PC-9 (cell line): Measurements from ENCODE around the gene MGAT3. TPM values are rescaled to one million over a fixed set of nuclear protein-coding genes. Genes with fewer than 3 reads are reported as not detected.

Experiments used
- BruUV-seq: library from RNA; stranded (reverse); fragments of 400-500 nt; replicated peaks from 2 replicates; lab custom pipeline; 2021; lab: Mats Ljungman, UMichigan
- CTCF ChIA-PET: fragments of 300-600 bp; sonication (Branson Sonifier 250); formaldehyde crosslinking; loops from one replicate; lab custom pipeline; 2022; ENCODE audit warnings: antibody characterized with exemption; lab: Charles Lee
- POLR2A ChIA-PET: fragments of 300-600 bp; sonication (Branson Sonifier 250); formaldehyde crosslinking; loops from one replicate; lab custom pipeline; 2022; ENCODE audit warnings: antibody characterized with exemption; ENCODE audit not compliant: unreplicated experiment; lab: Charles Lee
- DNase-seq, 2 experiments: peaks; one replicate each; pipeline versions ENCODE4 v3.0.0 to v3.0.0-alpha.2; 2015 to 2022; ENCODE audit warnings: mixed read lengths in 1 of 2
- H2AFZ ChIP-seq: fragments of 200-600 bp; sonication (generic); 2 replicates; pipeline ENCODE4 v1.8.1; 2017; ENCODE audit warnings: antibody characterized with exemption
- H3F3A ChIP-seq: fragments of 200-600 bp; sonication (generic); 2 replicates; pipeline ENCODE4 v1.8.1; 2017; ENCODE audit warnings: antibody characterized with exemption, mild to moderate bottlenecking, low read depth; ENCODE audit not compliant: insufficient read depth
- H3K27ac ChIP-seq: fragments of 200-600 bp; sonication (generic); 2 replicates; pipeline ENCODE4 v1.6.1; 2016; ENCODE audit warnings: mixed run types
- H3K27me3 ChIP-seq: fragments of 200-600 bp; sonication (generic); 2 replicates; pipeline ENCODE4 v1.6.1; 2016; ENCODE audit warnings: low read depth, mixed run types; ENCODE audit not compliant: insufficient read depth
- H3K36me3 ChIP-seq: fragments of 200-600 bp; sonication (generic); 2 replicates; pipeline ENCODE4 v1.6.1; 2016; ENCODE audit warnings: low read depth, mixed run types
- H3K4me1 ChIP-seq: fragments of 200-600 bp; sonication (generic); replicated peaks from 2 replicates; pipeline ENCODE4 v1.6.1; 2016; ENCODE audit warnings: mixed run types; ENCODE audit not compliant: insufficient read depth
- H3K4me2 ChIP-seq: fragments of 200-600 bp; sonication (generic); 2 replicates; pipeline ENCODE4 v1.6.1; 2017; ENCODE audit warnings: mixed run types
- H3K4me3 ChIP-seq: fragments of 200-600 bp; sonication (generic); 2 replicates; pipeline ENCODE4 v1.6.1; 2016; ENCODE audit warnings: mixed run types
- H3K79me2 ChIP-seq: fragments of 200-600 bp; sonication (generic); 2 replicates; pipeline ENCODE4 v1.6.1; 2017; ENCODE audit warnings: low read depth, mixed run types
- H3K9me2 ChIP-seq: fragments of 200-600 bp; sonication (generic); 2 replicates; pipeline ENCODE4 v1.8.1; 2017; ENCODE audit warnings: mild to moderate bottlenecking; ENCODE audit not compliant: insufficient read depth
- H3K9me3 ChIP-seq: fragments of 200-600 bp; sonication (generic); 2 replicates; pipeline ENCODE4 v1.8.1; 2016; ENCODE audit warnings: low read depth; ENCODE audit not compliant: insufficient read depth
- H4K20me1 ChIP-seq: fragments of 200-600 bp; sonication (generic); 2 replicates; pipeline ENCODE4 v1.8.1; 2017; ENCODE audit not compliant: insufficient read depth
- EZH2 ChIP-seq: fragments of 200-600 bp; sonication (generic); IDR thresholded peaks from 2 replicates; pipeline ENCODE4 v1.8.0; 2017; ENCODE audit warnings: antibody characterized with exemption, low read depth
- intact Hi-C: fragments of 100-400 bp; cut with micrococcal nuclease; formaldehyde crosslinking; loops from one replicate; pipeline ENCODE4 v1.10.0; 2022; ENCODE audit not compliant: unreplicated experiment
- total RNA-seq: library from RNA; stranded (reverse); gene quantifications from 2 replicates; pipeline ENCODE4 v1.2.3, GENCODE V29; 2021
- TF ChIP-seq, protein P1 (sequence below): fragments of 200-600 bp; sonication (generic); conservative IDR thresholded peaks from 2 replicates; pipeline ENCODE4 v1.6.1; 2017; ENCODE audit warnings: mixed run types, antibody characterized with exemption, mild to moderate bottlenecking, moderate library complexity

MGAT3 gene
- total RNA-seq, 1 experiment from 2014 or later = not detected

DNA sequence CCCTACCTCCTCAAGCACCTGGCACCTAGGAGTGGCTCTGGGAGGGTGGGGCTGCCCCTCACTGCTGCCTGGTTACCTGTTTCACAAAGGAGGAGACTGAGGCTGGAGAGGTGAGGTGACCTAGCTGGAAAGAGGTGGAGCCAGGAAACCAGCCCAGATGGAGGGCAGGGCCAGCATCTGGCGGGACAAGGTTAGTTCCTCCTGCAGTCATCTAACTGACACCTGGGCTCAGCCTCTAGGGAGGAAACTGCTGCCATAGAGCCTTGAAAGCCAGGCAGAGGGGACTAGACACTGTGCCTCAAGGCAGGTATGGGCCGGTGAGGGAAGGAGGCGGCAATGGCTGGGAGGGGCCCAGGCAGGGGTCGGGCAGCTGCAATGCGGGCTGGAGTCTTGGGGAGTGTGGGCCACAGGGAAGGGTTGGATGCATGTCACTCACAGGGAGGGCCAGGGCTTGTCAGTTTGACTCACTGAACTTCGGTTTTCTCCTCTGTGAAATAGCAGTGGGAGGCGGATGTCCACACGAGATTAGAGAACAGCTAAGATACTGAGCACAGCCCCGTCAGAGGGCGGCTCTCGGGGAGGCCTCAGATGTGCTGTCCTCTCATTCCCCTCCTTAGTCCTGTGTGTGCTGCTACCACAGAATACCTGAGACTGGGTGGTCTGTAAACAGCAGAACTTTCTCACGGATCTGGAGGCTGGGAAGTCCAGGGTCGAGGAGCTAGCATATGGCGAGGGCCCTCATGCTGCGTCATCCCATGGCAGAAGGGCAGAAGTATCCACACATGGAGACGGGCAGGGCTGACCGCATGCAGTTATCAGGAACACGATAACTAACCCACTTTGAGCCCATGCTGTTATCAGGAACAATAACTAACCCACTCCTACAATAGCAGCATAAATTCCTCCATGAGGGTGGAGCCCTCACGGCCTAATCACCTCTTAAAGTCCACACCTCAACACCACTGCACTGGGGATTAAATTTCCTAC lies 16.1 kb downstream of the MGAT3 start:
- Histone ChIP-seq H3K27me3 (peaks cover 31% of the 10 kb centered on the region), H3K9me3 (no peaks in the 10 kb centered on the region), H3K4me2 (peak overlapping the region; percentile 24; the same call in 1 of the 2 replicates), H3K4me3 (no peak overlapping the region), H4K20me1 (no peaks in the 10 kb centered on the region), H3K4me1 (peaks cover 25% of the 10 kb centered on the region), H3K79me2 (no peaks in the 10 kb centered on the region), H3K9me2 (no peaks in the 10 kb centered on the region), H2AFZ (no peak overlapping the region), H3K27ac (no peak overlapping the region), H3F3A (no peaks in the 10 kb centered on the region; the same call in 1 of the 2 replicates), H3K36me3 (no peaks in the 10 kb centered on the region)
- CTCF ChIA-PET = no interaction called here
- peak in 1 of 2 experiments; percentile 50 for DNase-seq
- POLR2A ChIA-PET = no interaction called here
- TF ChIP-seq, protein P1, sequence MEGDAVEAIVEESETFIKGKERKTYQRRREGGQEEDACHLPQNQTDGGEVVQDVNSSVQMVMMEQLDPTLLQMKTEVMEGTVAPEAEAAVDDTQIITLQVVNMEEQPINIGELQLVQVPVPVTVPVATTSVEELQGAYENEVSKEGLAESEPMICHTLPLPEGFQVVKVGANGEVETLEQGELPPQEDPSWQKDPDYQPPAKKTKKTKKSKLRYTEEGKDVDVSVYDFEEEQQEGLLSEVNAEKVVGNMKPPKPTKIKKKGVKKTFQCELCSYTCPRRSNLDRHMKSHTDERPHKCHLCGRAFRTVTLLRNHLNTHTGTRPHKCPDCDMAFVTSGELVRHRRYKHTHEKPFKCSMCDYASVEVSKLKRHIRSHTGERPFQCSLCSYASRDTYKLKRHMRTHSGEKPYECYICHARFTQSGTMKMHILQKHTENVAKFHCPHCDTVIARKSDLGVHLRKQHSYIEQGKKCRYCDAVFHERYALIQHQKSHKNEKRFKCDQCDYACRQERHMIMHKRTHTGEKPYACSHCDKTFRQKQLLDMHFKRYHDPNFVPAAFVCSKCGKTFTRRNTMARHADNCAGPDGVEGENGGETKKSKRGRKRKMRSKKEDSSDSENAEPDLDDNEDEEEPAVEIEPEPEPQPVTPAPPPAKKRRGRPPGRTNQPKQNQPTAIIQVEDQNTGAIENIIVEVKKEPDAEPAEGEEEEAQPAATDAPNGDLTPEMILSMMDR = no peak
- no TSS peak for BruUV-seq
- intact Hi-C loops = loop anchor here (5.0 kb wide), 1 partner anchor 36 kb away; no protein-coding TSS in a partner anchor

DNA sequence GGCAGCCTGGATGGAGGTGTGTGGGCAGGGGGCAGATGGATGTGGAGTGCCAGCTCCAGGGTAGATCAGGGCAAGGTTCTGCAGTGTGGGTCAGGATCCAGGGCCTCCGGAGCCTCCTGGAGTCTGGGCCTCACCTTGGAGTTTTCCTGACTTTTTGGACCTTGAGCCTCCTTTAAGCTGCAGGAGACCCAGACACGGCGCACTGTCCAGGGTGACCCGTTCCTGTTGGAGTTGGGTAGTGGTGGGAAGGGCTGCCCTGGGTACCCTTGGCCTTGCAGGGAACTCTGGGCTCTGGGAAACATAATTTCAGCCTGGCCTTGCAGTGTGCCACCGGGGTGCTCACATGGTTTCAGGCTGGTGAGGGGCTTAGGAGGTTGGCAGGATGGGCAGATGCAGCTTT lies 17.0 kb downstream of the MGAT3 start:
- Histone ChIP-seq H3K27me3 (peaks cover 27% of the 10 kb centered on the region), H2AFZ (no peak overlapping the region), H4K20me1 (peaks cover 4% of the 10 kb centered on the region; the same call in 1 of the 2 replicates), H3K4me2 (no peak overlapping the region), H3K4me1 (peaks cover 25% of the 10 kb centered on the region), H3K9me2 (no peaks in the 10 kb centered on the region), H3K27ac (no peak overlapping the region), H3K4me3 (no peak overlapping the region), H3F3A (no peaks in the 10 kb centered on the region; the same call in 1 of the 2 replicates), H3K79me2 (no peaks in the 10 kb centered on the region), H3K9me3 (no peaks in the 10 kb centered on the region), H3K36me3 (no peaks in the 10 kb centered on the region)
- BruUV-seq = no TSS peak
- intact Hi-C loops = loop anchor here (5.0 kb wide), 1 partner anchor 37 kb away; no protein-coding TSS in a partner anchor
- ChIA-PET POLR2A (no interaction called here), CTCF (no interaction called here)
- no peak for DNase-seq
- no peak for TF ChIP-seq EZH2
- TF ChIP-seq, protein P1 = no peak

DNA sequence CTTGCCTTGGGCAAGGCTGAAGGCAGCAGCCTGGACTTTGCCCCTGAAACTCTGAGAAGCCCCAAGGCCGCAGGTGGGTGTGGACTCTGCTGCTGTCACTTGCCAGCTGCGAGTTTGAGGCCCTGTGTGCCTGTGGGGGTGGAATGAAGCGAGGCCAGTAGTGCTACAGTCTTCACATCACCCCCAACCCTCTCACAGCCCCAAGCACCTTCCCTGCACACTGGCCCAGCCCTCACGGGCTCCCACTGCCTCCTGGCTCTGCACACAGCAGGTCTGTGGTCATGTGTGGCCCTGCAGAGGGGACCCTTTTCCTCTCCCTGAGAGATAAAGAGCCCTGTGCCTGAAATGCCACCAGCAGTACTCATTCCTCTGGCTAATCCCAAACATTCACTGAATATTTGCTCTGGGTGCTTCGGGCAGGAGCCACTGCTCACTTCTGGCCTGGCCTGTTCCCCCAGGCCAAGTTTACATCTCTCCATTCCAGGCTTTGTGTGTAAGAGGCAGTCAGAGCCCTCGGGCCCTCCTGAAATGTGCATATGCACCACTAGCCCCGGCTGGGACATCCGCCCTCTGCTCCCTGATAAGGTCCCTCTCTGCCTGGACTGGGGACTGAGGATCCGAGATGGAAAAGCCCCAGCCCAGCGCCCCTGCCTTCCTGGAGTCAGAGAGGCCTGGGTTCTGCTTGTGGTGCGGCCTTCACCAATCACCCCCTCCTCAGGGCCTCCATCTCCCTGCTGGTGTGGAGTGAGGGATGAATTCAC lies 17.7 kb downstream of the MGAT3 start:
- Histone ChIP-seq H3K4me1 (peaks cover 25% of the 10 kb centered on the region), H3K4me2 (no peak overlapping the region), H3K36me3 (no peaks in the 10 kb centered on the region), H3K79me2 (no peaks in the 10 kb centered on the region), H3K9me2 (no peaks in the 10 kb centered on the region), H3K9me3 (no peaks in the 10 kb centered on the region), H3K4me3 (no peak overlapping the region), H4K20me1 (peaks cover 4% of the 10 kb centered on the region; the same call in 1 of the 2 replicates), H3K27me3 (peaks cover 23% of the 10 kb centered on the region), H3F3A (no peaks in the 10 kb centered on the region; the same call in 1 of the 2 replicates), H3K27ac (no peak overlapping the region), H2AFZ (no peak overlapping the region)
- ChIA-PET POLR2A (no interaction called here), CTCF (interaction anchor here (0.5 to 0.7 kb wide), 3 partner anchors 121 to 704 kb away, joined by 3 to 6 read pairs (median 3); no protein-coding TSS in a partner anchor)
- BruUV-seq = no TSS peak
- DNase-seq = peak; percentile 25 to 67
- intact Hi-C loops = loop anchor here (5.0 kb wide), 1 partner anchor 37 kb away; no protein-coding TSS in a partner anchor
- TF ChIP-seq EZH2 = no peak
- TF ChIP-seq, protein P1 = no peak
